UCSD-AML1 (cell line): ENCODE results near the gene SHISAL1.

ENCODE experiments used
- DNase-seq: peaks from one replicate; lab custom pipeline; 2025; ENCODE audit not compliant: unreplicated experiment; lab: John Stamatoyannopoulos, UW

Gene SHISAL1

DNA sequence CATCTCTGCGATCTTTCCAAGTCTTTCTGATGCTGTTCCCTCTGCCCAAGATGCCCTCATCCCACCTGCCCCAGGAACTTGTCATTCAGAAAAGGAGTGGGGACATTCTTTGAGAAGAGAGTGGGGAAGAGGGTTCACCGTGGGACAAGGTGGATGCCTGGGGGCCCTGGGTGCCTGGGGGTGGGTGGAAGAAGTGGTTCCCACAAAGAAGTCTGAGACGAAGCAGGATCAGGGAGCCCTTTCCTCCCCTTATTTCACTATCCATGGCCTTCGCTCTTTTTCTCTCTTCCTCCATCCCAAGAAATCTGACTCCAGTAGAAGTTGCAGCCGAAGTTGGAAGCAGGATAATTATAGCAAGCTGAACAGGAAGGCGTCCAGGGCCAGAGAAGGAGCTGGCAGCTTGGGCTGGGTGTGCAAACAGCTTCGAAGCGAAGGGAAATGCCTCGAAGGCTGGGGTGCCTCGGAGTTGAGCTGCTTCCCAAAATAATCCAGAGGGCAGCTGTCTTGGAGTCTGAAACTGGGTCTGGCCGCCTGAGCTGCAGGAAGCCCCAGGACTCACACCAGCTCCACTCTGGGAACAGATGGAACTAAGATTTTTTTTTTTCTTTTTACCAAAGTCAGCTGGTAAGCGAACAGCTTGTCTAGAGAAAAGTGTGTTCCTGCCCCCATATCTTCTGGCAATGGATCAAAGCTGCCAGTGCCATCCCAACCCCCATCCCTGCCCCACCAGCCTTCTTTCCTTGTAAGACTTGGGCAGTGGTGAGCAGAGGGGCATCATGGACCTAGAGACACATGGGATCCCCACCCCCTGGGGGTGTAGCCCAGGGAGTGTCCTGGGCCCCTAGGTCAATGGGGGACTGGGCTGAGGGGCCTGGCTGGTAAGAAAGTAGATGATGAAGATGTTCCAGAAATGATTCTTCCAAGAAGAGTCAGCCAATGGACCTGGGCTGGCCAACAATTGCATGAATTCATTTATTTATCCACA lies 100.5 kb downstream of the SHISAL1 start:
- DNase-seq = no peak

DNA sequence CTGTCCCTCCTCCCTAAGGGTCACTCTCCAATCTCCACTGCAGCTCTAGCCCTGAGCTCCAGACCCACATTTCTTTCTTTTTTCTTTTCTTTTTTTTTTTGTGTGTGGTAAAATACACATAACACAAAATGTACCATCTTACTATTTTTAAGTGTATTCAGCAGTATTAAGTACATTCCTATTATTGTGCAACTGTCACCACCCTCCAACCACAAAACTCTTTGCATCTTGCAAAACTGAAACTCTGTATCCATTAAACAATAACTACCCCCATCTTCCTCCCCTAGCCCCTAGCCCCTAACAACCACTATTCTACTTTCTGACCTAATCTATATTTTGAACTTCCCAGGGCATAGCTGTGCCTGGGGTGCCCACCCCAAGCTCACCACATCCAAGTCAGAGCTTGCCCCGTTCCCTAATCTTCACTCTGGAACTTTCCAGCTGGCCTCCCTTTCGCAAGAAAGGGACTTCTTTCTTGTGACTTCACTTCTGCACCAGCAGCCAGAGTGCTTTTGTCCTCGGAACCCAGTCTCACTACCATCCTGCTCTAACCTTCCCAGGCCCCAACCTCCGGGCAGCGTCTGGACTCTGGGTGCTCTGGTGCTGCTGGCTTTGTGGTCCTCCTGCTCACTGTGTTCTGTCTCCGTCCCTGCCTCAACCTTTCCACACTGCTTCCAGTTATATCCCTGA lies 101.3 kb downstream of the SHISAL1 start:
- no peak for DNase-seq

DNA sequence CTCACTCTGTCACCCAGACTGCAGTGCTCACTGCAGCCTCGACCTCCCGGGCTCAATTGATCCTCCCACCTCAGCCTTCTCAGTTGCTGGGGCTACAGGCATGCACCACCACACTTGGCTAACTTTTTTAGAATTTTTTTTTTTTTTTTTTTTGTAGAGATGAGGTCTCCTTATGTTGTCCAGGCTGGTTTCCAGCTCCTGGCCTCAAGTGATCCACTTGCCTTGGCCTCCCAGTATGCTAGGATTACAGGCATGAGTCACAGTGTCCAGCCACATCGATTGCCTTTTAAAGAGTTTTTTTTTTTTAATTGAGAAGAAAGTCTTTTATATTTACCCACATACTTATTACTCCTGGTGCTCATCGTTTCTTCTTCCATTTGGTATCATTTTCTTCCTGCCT lies 102.0 kb downstream of the SHISAL1 start:
- no peak for DNase-seq

DNA sequence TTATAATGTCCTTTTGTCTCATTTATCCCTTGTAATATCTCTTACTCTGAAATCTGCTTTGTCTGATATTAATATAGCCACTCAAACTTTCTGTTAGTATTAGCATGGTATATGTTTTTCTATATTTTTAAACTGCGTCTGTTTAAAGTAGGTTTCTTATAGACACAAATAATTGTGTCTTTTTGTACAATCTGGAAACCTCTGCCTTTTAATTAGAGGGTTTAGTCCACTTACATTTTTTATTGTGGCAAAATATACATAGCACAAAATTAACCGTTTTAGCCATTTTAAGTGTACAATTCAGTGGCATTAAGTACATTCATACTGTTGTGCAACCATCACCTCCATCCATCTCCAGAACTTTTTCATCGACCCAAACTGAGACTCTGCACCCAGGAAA lies 103.4 kb downstream of the SHISAL1 start:
- no peak for DNase-seq

DNA sequence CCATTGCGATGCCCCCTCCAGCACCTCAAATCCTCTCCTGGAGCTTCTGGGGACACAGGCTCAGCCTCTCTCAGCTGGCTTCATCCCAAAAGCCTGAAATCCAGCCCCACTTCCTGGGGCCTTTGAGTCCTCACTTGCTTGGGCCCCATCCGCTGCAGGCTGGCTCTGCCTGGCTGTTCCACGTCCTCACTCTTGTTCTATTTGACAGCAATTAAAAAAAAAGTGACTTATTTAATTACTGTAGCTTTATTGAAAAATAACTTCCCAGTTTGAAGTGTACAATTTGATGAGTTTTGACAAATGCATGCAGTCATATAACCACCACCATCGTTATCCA lies 104.8 kb downstream of the SHISAL1 start:
- DNase-seq = no peak

DNA sequence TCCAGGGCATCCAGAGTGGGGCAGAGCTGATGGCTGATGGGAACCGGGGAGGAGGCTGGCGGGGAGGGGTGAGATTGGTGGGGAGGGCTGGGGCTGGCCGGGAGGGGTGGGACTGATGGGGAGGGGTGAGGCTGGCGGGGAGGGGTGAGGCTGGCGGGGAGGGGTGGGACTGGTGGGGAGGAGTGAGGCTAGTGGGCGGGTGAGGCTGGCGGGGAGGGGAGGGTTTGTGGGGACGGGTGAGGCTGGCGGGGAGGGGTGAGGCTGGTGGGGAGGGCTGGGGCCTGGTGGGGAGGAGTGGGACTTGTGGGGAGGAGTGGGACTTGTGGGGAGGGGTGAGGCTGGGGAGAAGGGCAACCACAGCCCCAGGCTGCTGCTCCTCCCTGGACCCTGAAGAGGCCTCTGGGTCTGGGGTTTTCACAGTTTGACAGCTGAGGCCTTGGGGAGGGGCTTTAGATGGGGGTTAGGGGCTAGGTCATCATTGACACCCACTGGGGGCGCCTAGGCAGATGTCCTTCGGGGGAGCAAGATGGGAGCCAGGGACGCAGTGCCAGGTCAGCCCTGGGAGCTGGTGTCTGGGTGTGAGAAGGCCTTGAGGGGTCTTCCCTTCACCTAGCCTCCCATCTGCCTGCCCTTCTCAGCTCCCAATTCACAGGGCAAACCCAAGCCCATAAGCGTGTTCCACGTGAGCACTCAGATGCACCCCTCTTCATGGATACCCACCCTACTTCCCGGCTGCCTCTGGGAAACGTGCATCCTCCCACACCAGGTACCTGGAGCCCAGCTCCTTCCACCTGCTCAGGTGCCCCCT lies 105.4 kb downstream of the SHISAL1 start:
- no peak for DNase-seq

DNA sequence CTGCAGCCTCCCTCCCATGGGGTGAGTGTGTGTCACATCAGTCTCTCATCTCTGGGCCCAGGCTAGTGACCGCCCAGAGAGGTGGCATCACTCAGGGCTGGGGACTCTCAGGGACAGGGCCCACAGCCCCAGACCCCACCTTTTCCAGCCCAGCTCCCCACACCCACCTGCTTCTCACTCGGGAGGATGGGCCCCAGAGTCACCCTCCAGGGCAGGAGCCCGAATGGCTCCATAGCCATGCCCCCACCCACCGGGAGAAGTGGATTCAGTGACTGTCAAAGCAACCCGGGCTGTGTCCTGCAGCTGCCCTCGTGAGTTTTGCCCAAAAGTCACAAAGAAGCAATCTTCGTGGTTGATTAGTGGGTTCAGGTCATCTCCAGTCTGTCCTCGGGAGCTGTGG lies 106.1 kb downstream of the SHISAL1 start:
- DNase-seq = no peak

DNA sequence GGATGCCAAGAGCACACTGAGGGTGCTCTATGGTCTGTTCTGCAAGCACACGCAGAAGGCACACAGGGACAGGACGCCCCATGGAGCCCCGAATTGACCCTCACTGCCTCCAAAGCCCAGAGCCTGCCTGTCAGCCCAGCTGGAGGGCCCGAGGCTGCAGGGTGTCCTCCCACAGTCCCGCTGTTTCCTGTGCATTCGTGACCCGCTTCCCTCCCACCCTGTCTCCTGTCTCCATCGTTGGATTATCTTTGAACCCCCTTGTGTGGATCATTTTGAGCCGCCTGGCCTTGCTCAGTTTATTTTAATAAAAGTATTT lies 106.5 kb downstream of the SHISAL1 start:
- no peak for DNase-seq

DNA sequence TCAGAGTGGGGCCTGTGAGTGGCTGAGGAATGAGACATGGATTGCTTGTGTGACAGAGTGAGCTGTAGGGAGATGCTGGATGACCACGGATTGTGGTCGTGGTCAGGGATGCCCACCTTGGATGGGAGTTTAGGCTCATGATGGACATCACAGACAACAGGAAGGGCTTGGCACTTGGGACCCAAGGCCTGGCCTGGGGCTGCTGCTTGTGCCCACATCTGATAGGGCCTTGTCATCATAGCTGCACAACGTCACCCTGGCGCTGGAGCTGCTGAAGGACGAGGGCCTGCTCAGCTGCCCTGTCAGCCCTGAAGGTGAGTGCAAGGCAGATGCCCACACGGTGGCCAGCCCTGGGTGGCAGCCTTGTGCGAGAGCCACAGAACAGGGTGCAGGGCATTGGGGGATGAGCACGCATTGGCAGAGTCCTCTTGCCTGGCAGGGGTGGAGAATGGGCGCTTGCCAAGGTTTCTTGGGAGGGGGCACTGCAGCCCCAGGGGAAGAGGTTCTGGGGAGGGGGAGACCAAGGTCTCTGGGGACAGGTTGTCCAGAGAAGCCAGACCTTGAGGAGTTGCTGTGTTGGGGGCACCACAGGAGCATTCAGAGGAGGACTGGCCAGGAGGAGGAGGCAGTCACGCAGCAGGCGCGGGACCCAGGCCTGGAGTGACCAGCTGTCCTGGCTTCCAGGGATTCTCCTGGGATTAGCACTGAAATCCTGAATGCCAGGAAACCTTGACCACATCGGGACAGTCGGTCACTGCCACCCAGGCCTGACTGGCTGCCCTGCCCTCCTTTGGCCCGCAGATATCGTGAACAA lies 107.0 kb downstream of the SHISAL1 start:
- DNase-seq = no peak

DNA sequence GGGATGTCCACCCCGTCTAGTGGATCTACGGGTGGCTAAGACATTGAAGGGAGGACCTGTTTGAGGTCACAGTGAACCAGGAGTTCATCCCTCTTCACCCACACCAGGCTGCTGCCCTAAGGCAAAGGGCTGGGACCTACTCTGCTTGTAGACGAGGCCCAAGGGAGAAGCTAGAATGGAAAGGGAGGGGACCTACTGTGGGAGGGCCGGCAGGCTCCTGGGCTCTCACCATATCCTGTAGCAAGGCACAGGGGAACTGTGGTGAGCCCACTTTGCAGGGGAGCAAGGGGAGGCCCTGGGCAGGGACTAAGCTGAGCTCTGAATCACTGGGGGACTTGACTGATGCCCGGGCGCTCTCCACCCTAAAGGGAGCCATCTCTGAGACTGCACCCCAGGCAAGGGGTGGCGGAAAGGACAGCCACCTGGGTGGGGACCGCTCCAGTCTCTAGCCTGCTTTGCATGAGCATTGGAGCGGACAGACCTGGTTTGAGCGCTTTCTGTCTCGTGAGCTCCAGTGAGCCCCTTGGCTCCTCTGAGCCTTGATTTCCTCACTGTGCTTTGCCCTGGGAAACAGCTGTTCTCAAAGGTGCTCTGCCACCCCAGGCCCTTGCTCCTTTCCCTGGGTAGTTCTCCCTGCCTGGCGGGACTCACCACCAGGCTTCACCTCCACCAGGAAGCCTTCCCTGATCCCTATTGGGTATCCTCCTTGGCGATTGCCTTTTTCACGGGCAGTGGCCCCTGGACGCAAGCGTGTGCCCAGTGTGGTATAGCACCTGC lies 107.8 kb downstream of the SHISAL1 start:
- DNase-seq = no peak

DNA sequence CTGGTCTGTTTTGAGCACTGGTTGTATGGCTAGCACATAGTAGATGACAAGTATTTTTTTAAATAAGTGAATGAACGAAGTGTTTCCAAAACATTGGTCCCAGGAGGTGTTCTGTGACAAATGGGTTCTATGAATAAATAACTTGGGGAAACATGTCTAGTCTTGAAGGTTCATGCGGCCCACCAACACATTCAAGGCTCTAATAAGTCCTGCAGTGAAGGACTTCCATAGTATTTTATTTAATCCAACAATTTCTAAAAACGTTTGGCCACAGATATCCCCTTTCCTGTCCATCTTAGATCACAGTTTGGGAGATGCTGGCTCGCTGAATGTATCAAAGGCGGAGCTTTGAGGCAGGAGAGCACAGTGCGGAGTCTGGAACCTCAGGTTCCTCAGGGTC lies 109.5 kb downstream of the SHISAL1 start:
- DNase-seq = no peak

DNA sequence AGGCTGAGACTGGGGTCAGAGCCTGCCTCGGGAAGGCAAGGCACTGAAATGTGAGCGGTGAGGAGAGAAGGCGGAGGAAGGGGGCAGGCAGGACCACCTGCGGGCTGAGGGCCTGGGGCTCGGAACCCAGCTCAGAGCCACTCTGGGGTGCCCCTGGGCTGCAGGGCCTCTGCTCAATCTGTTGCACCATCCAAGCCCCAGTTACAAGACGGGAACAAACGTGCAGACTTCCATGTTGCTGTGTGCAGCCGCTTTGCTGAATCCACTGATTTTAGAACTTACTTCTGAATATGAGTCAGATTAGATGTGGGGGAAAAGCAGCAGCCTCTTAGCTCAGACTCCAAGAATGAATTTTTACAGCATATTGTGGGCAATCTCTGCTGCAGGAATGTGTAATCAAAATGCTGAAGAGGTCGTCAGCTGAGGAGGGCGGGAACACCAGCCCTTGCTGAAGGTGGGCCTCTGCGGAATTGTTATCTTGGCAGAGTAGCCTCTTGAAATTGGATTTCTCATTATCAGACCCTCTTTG lies 110.4 kb downstream of the SHISAL1 start:
- no peak for DNase-seq

DNA sequence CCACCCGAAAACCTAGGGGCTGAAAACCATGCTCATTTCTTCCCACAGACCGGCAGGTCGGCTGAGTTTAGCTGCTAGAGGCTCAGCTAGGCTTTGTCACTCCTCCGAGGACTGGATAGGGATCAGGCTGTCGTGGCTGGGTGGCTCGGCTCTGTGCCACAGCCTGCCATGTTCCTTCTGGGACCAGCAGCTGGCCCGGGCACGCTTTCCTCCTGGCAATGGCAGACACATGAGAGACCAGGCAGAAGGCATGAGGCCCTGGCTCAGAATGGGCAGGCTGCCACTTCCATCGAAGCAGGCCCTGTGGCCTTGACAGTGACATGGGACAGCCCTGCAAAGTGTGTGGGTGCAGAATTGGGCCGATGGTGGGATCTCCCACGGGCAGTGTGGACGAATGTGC lies 111.1 kb downstream of the SHISAL1 start:
- DNase-seq = no peak

DNA sequence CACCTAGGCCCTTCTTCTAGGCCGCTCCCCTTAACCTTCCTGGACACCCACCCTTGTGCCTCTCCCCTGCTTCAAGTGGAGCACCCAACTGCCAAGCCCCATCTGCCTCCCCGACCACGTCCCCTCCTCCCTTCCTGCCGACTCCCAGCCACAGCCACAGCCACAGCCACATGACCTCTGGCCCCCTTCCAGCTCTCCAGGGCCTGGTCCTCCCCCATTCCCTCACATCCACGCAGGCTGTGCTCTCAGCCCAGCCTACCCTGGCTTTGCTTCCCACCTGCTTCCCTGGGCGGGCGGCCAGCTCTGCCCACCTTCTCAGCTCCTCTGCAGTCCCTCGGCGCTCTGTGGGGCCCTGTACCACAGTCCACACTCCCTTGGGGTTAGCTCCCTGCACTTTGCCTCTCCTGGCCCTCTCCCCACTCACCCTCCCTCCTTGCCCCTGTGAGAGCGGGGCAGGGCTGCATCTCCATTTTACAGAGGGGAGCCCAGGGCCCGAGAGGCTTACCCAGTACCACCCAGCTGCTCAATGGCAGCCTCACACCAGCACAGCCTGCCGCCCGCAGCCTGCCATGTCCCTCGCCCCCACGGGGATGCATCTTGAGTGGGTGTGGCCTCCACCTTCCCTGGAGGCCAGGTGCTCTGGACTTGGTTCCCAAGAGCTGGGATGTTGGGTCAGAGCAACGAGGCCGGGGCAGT lies 111.7 kb downstream of the SHISAL1 start:
- peak; percentile 55 for DNase-seq

DNA sequence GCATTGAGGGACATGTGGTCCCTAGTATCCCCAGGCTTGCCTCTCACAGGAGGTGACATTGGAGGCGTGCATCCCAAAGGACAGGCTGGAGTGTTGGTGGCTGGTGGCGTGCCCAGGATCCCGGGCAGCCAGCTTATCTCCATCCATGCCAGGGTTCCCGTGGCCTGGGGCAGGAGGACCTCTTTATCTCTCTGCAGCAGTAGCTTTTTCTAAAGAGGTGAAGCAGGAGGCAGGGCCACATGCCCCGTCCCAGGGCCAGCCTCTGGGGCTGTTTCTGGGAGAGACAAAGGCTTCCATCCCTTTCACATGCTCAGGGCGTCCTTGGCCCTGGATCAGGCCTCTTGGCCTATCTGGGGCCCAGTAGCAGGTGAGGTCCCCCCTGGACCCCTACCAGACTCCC lies 112.3 kb downstream of the SHISAL1 start:
- no peak for DNase-seq

DNA sequence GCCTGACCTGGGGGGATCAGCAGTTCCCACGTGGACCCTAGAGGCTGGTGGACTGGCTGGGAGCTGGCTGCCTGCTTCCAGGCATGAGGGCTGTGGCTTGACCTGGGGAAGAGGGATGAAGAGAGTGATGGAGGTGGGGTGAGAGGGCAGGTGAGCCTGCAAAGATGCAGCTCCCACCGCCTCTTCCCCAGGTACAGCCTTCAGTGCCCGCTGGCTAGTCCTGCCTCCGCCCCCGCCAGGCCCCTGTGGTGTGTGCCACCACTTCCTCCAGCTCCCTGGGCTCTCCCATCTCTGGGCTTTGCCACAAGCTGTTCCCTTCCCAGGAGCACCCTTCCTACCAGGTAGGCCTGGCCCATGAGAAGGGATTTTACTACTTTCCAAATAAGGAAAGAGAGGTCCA lies 112.9 kb downstream of the SHISAL1 start:
- no peak for DNase-seq

DNA sequence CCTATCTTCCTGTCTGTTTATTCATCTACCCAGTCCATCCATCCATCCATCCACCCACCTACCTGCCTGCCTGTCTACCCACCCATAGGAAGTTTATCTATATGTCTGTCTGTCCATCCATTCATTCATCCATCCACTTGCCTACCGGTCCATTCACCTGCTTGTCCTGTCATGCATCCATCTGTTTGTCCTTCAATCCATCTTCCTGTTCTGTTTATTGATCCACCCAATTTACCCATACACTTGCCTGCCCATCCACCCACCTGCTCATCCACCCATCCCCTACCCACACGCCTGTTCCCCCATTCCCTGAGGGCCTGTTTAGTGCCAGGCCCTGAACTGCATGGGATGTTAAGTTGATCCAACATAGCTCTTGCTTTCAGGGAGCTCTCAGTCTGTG lies 113.6 kb downstream of the SHISAL1 start:
- DNase-seq = no peak

DNA sequence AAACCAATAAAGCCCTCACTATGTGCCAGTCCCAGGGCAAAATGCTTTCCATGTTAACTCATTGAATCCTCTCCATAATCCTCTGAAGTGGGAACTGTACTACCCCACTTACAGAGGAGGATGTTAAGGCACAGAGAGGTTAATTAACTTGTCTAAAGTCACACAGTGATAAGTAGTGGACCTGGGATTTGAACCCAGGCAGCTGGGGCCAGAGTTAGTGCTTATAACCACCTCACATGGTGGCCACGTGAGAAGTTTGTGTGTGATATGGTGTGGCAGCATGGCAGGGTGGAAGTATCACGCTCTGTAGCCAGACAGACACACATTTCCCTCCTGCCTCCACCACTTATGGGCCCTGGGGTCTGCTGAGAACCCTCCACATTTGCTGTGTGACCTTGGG lies 115.5 kb downstream of the SHISAL1 start:
- no peak for DNase-seq

DNA sequence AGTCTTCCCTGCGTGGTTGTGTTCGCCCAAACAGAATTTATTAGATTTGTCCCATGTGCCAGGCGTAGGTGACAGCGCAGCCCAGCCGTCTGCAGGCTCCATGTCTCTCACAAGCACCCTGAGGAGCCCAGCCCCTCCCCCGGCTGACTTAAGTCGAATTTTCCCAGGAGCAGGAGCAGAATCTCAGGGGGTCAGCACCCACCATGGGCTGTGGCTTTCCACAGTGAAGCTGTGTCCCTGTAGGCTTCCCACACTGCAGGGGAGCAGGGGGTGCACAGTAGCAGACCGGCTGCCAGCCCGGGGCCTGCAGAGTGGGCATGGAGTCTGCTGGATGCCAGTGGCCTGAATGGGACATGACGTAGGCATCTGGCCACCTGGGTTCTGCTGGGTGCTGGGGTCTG lies 116.0 kb downstream of the SHISAL1 start:
- DNase-seq = no peak
